ENCODE measurements around the gene RCAN1. TPM values are rescaled to one million over a fixed set of nuclear protein-coding genes. Genes with fewer than 3 reads are reported as not detected.

Gene RCAN1
- total RNA-seq, 3 donors from 2014 or later (not counting 1 experiment from before 2014, with no cell fraction given) = 6.7 to 8.9 (median 8.2) TPM

DNA sequence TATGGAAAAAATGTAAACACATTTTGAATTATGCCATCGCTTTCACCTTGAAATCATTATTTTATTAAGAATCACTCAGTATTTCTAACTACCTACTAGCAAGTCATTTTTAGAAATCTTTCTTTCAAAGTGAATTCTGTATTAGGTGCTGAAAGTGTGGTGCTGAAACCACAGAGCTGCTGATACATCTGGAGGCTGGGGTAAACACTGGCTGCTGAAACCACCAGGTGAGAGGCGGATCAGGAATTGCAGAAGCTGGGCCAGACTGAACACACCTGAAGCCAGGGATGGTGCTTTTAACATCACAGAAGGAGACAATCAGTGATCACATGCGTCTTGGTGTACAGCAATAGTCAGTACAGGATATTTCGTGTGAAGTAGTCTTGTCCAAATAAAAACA lies 60.7 kb downstream of the RCAN1 start:
- ATAC-seq = no peak
- WGBS (ENCODE audit: insufficient coverage) = 82% methylated on average over 2 of the region's 4 CpGs
- no peaks in the 10 kb centered on the region for H3K9me3 Mint-ChIP-seq
- H3K4me3 Mint-ChIP-seq = no peak overlapping the region
- TF ChIP-seq, protein P1, sequence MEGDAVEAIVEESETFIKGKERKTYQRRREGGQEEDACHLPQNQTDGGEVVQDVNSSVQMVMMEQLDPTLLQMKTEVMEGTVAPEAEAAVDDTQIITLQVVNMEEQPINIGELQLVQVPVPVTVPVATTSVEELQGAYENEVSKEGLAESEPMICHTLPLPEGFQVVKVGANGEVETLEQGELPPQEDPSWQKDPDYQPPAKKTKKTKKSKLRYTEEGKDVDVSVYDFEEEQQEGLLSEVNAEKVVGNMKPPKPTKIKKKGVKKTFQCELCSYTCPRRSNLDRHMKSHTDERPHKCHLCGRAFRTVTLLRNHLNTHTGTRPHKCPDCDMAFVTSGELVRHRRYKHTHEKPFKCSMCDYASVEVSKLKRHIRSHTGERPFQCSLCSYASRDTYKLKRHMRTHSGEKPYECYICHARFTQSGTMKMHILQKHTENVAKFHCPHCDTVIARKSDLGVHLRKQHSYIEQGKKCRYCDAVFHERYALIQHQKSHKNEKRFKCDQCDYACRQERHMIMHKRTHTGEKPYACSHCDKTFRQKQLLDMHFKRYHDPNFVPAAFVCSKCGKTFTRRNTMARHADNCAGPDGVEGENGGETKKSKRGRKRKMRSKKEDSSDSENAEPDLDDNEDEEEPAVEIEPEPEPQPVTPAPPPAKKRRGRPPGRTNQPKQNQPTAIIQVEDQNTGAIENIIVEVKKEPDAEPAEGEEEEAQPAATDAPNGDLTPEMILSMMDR (IDR thresholded peaks at IDR 0.05) = no peak
- no peaks in the 10 kb centered on the region for H3K9me3 ChIP-seq (ENCODE audit: control insufficient read depth, insufficient read depth, low read length)
- no peaks in the 10 kb centered on the region for H3K27me3 ChIP-seq (ENCODE audit: control insufficient read depth, insufficient read depth, low read length)
- H3K36me3 ChIP-seq (ENCODE audit: control insufficient read depth, insufficient read depth, low read length) = no peaks in the 10 kb centered on the region
- no peaks in the 10 kb centered on the region for H3K4me1 ChIP-seq (ENCODE audit: control insufficient read depth, insufficient read depth, low read length)
- no peak overlapping the region for H3K27ac ChIP-seq (ENCODE audit: low read length)
- no peak overlapping the region for H3K4me3 ChIP-seq (ENCODE audit: low read length)
- intact Hi-C loops (cut with micrococcal nuclease) = no loop called here
- peaks cover 0 to 3% of the 10 kb centered on the region in 2 donors for H3K27me3 Mint-ChIP-seq (ENCODE audit: low read depth in 2 of 2)
- no peaks in the 10 kb centered on the region for H3K4me1 Mint-ChIP-seq
- no peak for DNase-seq
- H3K27ac Mint-ChIP-seq = no peak overlapping the region
- no peaks in the 10 kb centered on the region for H3K36me3 Mint-ChIP-seq

DNA sequence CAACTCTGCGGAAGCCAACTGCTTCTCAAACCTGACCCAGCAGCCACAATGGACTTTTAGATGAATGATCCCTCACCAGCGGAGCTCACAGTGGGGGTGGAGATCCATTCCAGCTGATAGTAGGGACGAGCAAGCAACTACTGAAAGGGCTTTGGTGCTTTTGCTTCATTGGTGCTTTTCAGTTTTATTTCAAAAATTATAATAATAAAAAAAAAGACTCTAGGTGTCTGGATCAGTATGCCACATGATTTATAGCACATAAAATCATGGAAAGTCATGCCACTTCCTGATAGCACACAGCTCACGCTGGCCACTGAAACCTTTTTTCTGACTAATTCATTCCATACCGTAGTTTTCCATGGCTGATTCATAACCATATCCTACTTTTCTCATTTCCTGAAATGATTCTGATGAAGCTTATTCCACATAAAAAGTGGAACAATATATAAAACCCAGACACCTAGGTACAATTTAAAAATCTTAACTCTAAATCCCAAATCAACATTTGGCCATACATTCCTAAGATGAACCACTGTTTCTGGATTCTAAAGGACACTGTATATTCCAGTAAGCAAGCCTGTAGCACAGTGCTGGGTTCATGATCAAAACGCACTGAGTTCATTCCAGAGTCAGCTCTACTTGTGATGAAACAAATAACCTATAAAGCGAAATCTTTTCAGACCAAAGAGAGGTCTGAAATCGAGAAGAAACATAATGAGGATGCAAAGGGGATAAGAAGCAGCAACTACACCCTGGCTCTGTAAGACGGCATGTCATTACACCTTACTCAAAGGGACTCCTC lies 61.6 kb downstream of the RCAN1 start:
- intact Hi-C loops (cut with micrococcal nuclease) = no loop called here
- Histone ChIP-seq H3K9me3 (ENCODE audit: control insufficient read depth, insufficient read depth, low read length) (no peaks in the 10 kb centered on the region), H3K36me3 (ENCODE audit: control insufficient read depth, insufficient read depth, low read length) (no peaks in the 10 kb centered on the region), H3K4me3 (ENCODE audit: low read length) (no peak overlapping the region), H3K27ac (ENCODE audit: low read length) (no peak overlapping the region), H3K27me3 (ENCODE audit: control insufficient read depth, insufficient read depth, low read length) (no peaks in the 10 kb centered on the region), H3K4me1 (ENCODE audit: control insufficient read depth, insufficient read depth, low read length) (no peaks in the 10 kb centered on the region)
- Mint-ChIP-seq H3K36me3 (no peaks in the 10 kb centered on the region), H3K9me3 (no peaks in the 10 kb centered on the region), H3K4me3 (no peak overlapping the region), H3K27me3 (ENCODE audit: low read depth in 2 of 2) (peaks cover 0 to 3% of the 10 kb centered on the region in 2 donors), H3K4me1 (peaks cover 0 to 5% of the 10 kb centered on the region in 2 donors), H3K27ac (no peak overlapping the region)
- 80% methylated on average over 9 of the region's 9 CpGs for WGBS (ENCODE audit: insufficient coverage)
- TF ChIP-seq, protein P1 (IDR thresholded peaks at IDR 0.05) = no peak
- DNase-seq (no peak), ATAC-seq (no peak)

DNA sequence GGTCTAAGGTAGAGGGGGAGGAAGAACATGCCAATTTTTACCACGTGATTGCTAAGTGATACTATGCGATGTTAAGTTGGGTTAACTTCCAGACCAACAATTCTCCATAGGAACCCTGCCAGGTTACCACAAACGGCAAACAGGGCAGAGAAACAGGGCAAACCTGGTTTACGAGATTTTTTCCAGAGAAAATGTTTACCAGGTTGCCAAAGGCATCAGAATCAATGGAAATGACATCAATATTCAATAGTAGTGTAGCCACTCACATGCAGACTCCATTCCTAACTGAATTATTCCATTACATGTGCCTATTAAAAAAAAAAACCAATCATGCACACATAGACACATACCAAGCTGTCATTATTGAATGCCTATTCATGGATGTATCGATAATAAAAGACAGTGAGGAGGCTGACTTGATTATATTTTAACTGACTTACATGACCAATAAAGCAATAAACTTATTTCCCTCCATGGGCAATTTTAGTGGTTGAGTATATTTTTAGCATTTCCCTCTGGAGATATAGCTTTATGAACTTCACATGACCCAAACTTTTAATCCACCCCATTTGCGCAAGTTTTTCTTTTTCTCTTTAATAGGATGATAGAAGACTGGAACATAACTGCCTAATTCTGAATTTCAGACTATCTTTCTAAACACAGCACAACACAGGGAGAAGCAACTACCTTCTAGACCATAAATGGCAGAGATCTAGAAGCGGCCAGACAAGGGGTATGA lies 62.4 kb downstream of the RCAN1 start:
- no peaks in the 10 kb centered on the region for H3K36me3 Mint-ChIP-seq
- TF ChIP-seq, protein P1 (IDR thresholded peaks at IDR 0.05) = no peak

More for the DNA sequence above, 62.4 kb downstream of the RCAN1 start:
- WGBS (ENCODE audit: insufficient coverage) = 83% methylated on average over 4 of the region's 7 CpGs
- peaks cover 0 to 3% of the 10 kb centered on the region in 2 donors for H3K27me3 Mint-ChIP-seq (ENCODE audit: low read depth in 2 of 2)
- Histone ChIP-seq H3K27ac (ENCODE audit: low read length) (no peak overlapping the region), H3K27me3 (ENCODE audit: control insufficient read depth, insufficient read depth, low read length) (no peaks in the 10 kb centered on the region), H3K4me1 (ENCODE audit: control insufficient read depth, insufficient read depth, low read length) (no peaks in the 10 kb centered on the region), H3K9me3 (ENCODE audit: control insufficient read depth, insufficient read depth, low read length) (no peaks in the 10 kb centered on the region), H3K4me3 (ENCODE audit: low read length) (no peak overlapping the region), H3K36me3 (ENCODE audit: control insufficient read depth, insufficient read depth, low read length) (no peaks in the 10 kb centered on the region)
- intact Hi-C loops (cut with micrococcal nuclease) = no loop called here
- ATAC-seq (no peak), DNase-seq (no peak)
- no peak overlapping the region for H3K4me3 Mint-ChIP-seq
- no peaks in the 10 kb centered on the region for H3K9me3 Mint-ChIP-seq
- no peak overlapping the region for H3K27ac Mint-ChIP-seq
- peaks cover 0 to 5% of the 10 kb centered on the region in 2 donors for H3K4me1 Mint-ChIP-seq
